ENCODE data around the gene KLK7.

DNA sequence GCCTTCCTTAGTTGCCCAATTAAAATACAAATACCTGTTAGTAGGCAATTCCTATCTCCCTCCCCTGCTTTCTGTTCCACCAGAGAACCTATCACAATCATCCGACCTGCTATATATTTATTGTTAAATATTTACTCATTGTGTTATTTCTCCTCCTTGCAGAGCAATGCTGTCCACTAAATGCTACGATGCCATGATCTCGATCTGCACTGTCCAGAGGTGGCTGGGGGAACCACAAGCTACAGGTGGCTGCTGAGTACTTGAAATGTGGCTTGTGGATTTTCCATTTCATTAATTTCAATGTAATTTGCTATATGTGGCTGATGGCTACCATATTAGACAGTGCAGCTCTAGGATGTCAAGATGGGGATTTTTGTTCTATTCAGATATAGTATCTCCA, 19.5 kb downstream of the KLK7 start:
- TF ChIP-seq, protein P1, sequence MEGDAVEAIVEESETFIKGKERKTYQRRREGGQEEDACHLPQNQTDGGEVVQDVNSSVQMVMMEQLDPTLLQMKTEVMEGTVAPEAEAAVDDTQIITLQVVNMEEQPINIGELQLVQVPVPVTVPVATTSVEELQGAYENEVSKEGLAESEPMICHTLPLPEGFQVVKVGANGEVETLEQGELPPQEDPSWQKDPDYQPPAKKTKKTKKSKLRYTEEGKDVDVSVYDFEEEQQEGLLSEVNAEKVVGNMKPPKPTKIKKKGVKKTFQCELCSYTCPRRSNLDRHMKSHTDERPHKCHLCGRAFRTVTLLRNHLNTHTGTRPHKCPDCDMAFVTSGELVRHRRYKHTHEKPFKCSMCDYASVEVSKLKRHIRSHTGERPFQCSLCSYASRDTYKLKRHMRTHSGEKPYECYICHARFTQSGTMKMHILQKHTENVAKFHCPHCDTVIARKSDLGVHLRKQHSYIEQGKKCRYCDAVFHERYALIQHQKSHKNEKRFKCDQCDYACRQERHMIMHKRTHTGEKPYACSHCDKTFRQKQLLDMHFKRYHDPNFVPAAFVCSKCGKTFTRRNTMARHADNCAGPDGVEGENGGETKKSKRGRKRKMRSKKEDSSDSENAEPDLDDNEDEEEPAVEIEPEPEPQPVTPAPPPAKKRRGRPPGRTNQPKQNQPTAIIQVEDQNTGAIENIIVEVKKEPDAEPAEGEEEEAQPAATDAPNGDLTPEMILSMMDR (IDR thresholded peaks at IDR 0.05), result no peak
- no peak for TF ChIP-seq POLR2A (IDR thresholded peaks at IDR 0.05)

All from esophagus squamous epithelium (tissue), 4 donors.